ENCODE results near the gene GRIN3B.

Gene GRIN3B

DNA sequence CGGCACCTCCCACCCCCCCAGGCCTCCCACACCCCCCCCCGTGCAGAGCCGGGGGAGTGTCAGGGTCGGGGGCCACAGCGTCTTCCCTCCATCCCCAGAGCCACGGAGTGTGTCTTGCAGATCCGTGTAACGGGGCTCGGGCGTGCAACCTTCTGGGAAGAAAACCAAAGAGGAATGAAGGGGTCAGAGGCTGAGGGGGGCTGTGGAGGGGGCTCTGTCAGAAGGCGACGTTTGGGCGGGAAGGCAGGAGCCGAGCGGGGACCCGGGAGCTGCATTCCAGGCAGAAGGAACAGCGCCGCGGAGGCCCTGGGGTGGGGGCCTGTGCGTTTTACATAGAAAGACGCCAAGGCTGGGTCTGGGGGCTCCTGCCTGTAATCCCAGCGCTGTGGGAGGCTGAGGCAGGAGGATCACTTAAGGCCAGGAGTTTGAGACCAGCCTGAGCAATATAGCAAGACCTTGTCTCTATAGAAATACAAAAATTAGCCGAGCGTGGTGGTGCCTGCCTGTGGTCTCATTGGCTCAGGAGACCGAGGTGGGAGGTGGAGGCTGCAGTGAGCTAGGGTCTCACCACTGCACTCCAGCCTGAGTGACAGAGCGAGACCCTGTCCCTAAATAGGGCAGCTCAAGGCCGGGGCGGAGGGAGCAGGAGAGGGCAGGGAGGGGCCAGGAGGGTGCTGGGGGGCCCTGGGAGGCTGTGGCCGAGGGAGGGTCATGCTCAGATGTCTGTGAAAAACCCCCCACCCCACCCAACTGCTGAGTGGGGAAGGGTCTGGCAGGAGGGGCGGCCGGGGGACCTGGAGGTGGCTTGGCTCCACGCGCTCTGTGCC lies 46.6 kb upstream of the GRIN3B start:
- no peak for TF ChIP-seq POLR2AphosphoS5 (IDR thresholded peaks at IDR 0.05; ENCODE audit: low read depth)
- TF ChIP-seq SPI1 (IDR thresholded peaks at IDR 0.05; ENCODE audit: borderline replicate concordance, low read depth) = no peak
- TF ChIP-seq, protein P1, sequence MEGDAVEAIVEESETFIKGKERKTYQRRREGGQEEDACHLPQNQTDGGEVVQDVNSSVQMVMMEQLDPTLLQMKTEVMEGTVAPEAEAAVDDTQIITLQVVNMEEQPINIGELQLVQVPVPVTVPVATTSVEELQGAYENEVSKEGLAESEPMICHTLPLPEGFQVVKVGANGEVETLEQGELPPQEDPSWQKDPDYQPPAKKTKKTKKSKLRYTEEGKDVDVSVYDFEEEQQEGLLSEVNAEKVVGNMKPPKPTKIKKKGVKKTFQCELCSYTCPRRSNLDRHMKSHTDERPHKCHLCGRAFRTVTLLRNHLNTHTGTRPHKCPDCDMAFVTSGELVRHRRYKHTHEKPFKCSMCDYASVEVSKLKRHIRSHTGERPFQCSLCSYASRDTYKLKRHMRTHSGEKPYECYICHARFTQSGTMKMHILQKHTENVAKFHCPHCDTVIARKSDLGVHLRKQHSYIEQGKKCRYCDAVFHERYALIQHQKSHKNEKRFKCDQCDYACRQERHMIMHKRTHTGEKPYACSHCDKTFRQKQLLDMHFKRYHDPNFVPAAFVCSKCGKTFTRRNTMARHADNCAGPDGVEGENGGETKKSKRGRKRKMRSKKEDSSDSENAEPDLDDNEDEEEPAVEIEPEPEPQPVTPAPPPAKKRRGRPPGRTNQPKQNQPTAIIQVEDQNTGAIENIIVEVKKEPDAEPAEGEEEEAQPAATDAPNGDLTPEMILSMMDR (IDR thresholded peaks at IDR 0.05; ENCODE audit: insufficient read depth, low read length) = no peak
- TF ChIP-seq, protein P2, sequence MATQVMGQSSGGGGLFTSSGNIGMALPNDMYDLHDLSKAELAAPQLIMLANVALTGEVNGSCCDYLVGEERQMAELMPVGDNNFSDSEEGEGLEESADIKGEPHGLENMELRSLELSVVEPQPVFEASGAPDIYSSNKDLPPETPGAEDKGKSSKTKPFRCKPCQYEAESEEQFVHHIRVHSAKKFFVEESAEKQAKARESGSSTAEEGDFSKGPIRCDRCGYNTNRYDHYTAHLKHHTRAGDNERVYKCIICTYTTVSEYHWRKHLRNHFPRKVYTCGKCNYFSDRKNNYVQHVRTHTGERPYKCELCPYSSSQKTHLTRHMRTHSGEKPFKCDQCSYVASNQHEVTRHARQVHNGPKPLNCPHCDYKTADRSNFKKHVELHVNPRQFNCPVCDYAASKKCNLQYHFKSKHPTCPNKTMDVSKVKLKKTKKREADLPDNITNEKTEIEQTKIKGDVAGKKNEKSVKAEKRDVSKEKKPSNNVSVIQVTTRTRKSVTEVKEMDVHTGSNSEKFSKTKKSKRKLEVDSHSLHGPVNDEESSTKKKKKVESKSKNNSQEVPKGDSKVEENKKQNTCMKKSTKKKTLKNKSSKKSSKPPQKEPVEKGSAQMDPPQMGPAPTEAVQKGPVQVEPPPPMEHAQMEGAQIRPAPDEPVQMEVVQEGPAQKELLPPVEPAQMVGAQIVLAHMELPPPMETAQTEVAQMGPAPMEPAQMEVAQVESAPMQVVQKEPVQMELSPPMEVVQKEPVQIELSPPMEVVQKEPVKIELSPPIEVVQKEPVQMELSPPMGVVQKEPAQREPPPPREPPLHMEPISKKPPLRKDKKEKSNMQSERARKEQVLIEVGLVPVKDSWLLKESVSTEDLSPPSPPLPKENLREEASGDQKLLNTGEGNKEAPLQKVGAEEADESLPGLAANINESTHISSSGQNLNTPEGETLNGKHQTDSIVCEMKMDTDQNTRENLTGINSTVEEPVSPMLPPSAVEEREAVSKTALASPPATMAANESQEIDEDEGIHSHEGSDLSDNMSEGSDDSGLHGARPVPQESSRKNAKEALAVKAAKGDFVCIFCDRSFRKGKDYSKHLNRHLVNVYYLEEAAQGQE (IDR thresholded peaks at IDR 0.05; ENCODE audit: insufficient replicate concordance, low read depth) = no peak
- no peak for TF ChIP-seq GABPA (IDR thresholded peaks at IDR 0.05; ENCODE audit: low read depth)
- no peak for DNase-seq (ENCODE audit: low read depth in 1 of 2, low spot score in 1 of 2)
- H3K27me3 ChIP-seq (ENCODE audit: insufficient read depth, poor library complexity, severe bottlenecking) = no peaks in the 10 kb centered on the region
- no peak overlapping the region for H3K4me3 ChIP-seq (replicated peaks; ENCODE audit: insufficient read depth, low read length)
- H3K27ac ChIP-seq (replicated peaks) = peak overlapping the region; percentile 89

DNA sequence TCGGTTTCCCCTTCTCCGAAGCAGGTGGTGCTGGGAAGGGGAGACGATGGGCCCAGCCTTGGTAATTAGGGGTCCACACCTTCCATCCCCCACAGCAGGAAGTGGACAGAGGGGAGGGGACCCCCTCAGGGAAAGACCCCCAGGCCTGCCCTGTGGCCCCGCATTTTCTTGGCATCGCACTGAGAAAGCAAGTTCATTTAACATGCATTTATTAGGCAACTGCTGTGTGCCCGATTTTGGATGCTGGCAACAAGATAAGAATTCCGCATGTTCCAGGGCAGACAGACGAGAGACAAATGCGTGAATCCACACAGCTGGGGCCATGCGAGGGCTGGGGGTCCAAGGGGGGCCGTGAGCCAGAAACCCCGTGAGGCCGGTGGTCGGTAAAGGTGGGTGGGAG lies 45.9 kb upstream of the GRIN3B start:
- Histone ChIP-seq H3K27me3 (ENCODE audit: insufficient read depth, poor library complexity, severe bottlenecking) (no peaks in the 10 kb centered on the region), H3K4me3 (replicated peaks; ENCODE audit: insufficient read depth, low read length) (no peak overlapping the region), H3K27ac (replicated peaks) (peak overlapping the region; percentile 89; the same call in 1 of the 2 replicates)
- TF ChIP-seq POLR2AphosphoS5 (IDR thresholded peaks at IDR 0.05; ENCODE audit: low read depth) (no peak), GABPA (IDR thresholded peaks at IDR 0.05; ENCODE audit: low read depth) (no peak), SPI1 (IDR thresholded peaks at IDR 0.05; ENCODE audit: borderline replicate concordance, low read depth) (no peak)
- TF ChIP-seq, protein P1 (IDR thresholded peaks at IDR 0.05; ENCODE audit: insufficient read depth, low read length) = no peak
- TF ChIP-seq, protein P2 (IDR thresholded peaks at IDR 0.05; ENCODE audit: insufficient replicate concordance, low read depth) = no peak
- no peak for DNase-seq (ENCODE audit: low read depth in 1 of 2, low spot score in 1 of 2)

DNA sequence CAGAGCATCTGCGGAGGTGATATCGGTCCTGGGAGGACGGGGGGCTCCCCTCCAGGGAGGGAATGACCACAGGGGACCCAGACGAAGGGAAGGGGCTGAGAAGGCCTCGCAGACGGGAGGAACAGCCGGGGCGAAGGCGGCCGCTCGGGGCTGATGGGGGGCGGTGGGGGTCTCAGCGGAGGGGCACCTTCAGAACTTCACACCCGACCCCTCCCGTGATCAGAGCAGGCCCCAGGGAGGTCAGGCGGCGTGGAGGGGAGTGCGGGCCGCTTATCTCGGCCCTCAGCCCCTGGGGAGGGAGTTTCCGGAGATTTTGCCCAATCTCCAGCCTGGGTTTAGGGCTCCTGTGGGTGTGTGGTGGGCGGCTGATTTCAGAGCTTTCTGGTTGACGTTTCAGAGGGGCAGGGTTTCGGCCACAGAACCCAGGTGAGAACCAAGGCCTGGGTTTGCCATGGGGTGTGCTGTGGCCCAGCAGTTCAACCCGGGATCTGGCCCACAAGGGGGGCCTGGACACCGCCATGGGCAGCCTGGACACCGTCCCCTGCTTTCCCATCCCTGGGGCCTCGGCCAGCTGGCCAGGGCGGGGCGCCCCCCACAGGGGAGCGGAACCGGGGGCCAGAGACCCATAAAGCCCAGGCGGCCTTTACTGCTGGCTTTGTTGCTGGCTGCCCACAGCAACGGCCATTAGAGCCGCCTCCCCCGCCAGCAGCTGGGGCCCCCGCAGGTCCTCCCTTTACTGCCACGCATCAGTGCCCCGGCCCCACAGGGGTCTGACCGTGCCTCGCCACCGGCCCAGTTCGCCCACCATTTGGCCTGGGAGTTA lies 45.3 kb upstream of the GRIN3B start:
- Histone ChIP-seq H3K4me3 (replicated peaks; ENCODE audit: insufficient read depth, low read length) (no peak overlapping the region), H3K27ac (replicated peaks) (peak overlapping the region; percentile 89; the same call in 1 of the 2 replicates), H3K27me3 (ENCODE audit: insufficient read depth, poor library complexity, severe bottlenecking) (no peaks in the 10 kb centered on the region)
- no peak for TF ChIP-seq POLR2AphosphoS5 (IDR thresholded peaks at IDR 0.05; ENCODE audit: low read depth)
- TF ChIP-seq, protein P1 (IDR thresholded peaks at IDR 0.05; ENCODE audit: insufficient read depth, low read length) = no peak
- TF ChIP-seq GABPA (IDR thresholded peaks at IDR 0.05; ENCODE audit: low read depth) = no peak
- no peak for TF ChIP-seq SPI1 (IDR thresholded peaks at IDR 0.05; ENCODE audit: borderline replicate concordance, low read depth)
- TF ChIP-seq, protein P2 (IDR thresholded peaks at IDR 0.05; ENCODE audit: insufficient replicate concordance, low read depth) = no peak
- no peak for DNase-seq (ENCODE audit: low read depth in 1 of 2, low spot score in 1 of 2)
